K562 (cell line): ENCODE data around the gene PPFIA3. TPM values are rescaled to one million over a fixed set of nuclear protein-coding genes. Genes with fewer than 3 reads are reported as not detected.
A peak's percentile ranks its signal among the peaks of the same experiment; 100 is the strongest.

Experiments used
- ATAC-seq: fragments of 200-7000 bp; cut with Tn5 transposase; 3 replicates; pipeline ENCODE4 v1.9.1; 2020; ENCODE audit warnings: moderate library complexity
- BruUV-seq: library from RNA; stranded (reverse); fragments of 400-500 nt; replicated peaks from 2 replicates; lab custom pipeline; 2021; lab: Mats Ljungman, UMichigan
- CTCF ChIA-PET: fragments of 300-600 bp; formaldehyde crosslinking; extraction: SDS; loops from one replicate; lab custom pipeline; 2021; ENCODE audit warnings: low intra/inter-chr PET ratio; lab: Yijun Ruan, JAX
- POLR2A ChIA-PET: fragments of 300-600, 350-650 bp; sonication (Branson Sonifier 250); formaldehyde crosslinking; extraction: SDS; loops from one replicate; lab custom pipeline; 2021; ENCODE audit warnings: antibody characterized with exemption, inconsistent platforms; lab: Yijun Ruan, JAX
- DNase-seq, 4 experiments: peaks; one replicate each; pipeline versions ENCODE4 v3.0.0 to v3.0.0-alpha.2; 2011 to 2018; ENCODE audit warnings: low spot score in 3 of 4, mixed read lengths in 3 of 4; ENCODE audit errors: extremely low read depth in 1 of 4
- FAIRE-seq: peaks from 2 replicates; lab custom pipeline; 2011; peaks lifted over from hg19 to GRCh38; lab: Jason Lieb, UNC
- H2AFZ ChIP-seq: 2 replicates; pipeline ENCODE4 v1.6.0; 2011; ENCODE audit warnings: low read depth, low read length, control low read depth, inconsistent platforms
- H3K27ac ChIP-seq: fragments of 200-600 bp; 3 replicates; pipeline ENCODE4 v1.8.0; 2011; ENCODE audit warnings: low read depth, mild to moderate bottlenecking, control low read depth, inconsistent platforms, low read length, moderate library complexity, mixed read lengths; ENCODE audit errors: extremely low read depth
- H3K27me3 ChIP-seq, 2 experiments: fragments of 300-600 bp in 1 of 2; 2 replicates in 1 of 2; 3 replicates in 1 of 2; pipeline versions ENCODE4 v1.6.0 to v1.8.0; 2011; ENCODE audit warnings: inconsistent platforms in 2 of 2, low read length in 2 of 2, mild to moderate bottlenecking in 1 of 2, mixed read lengths in 1 of 2, moderate library complexity in 1 of 2; ENCODE audit not compliant: control insufficient read depth in 2 of 2, insufficient read depth in 2 of 2
- H3K36me3 ChIP-seq: fragments of 300-600 bp; 3 replicates; pipeline ENCODE4 v1.8.0; 2011; ENCODE audit warnings: mild to moderate bottlenecking, low read length, inconsistent platforms; ENCODE audit not compliant: control insufficient read depth, insufficient read depth
- H3K4me1 ChIP-seq, 2 experiments: fragments of 200-600 bp in 1 of 2; replicated peaks in 1 of 2; 2 replicates in 1 of 2; 3 replicates in 1 of 2; pipeline versions ENCODE4 v1.5.1 to v1.8.0; 2011; ENCODE audit warnings: inconsistent platforms in 2 of 2, low read length in 2 of 2, mild to moderate bottlenecking in 1 of 2, mixed read lengths in 1 of 2, moderate library complexity in 1 of 2; ENCODE audit not compliant: control insufficient read depth in 2 of 2, insufficient read depth in 2 of 2
- H3K4me2 ChIP-seq: 2 replicates; pipeline ENCODE4 v1.6.1; 2011; ENCODE audit warnings: low read length, control low read depth, inconsistent platforms, mixed read lengths; ENCODE audit not compliant: insufficient read depth
- H3K4me3 ChIP-seq: fragments of 200-600 bp; sonication (generic), shearing (Covaris generic); 2 replicates; pipeline ENCODE4 v1.5.1; 2016; ENCODE audit warnings: control low read depth, inconsistent platforms
- H3K79me2 ChIP-seq: fragments of 200-600 bp; 3 replicates; pipeline ENCODE4 v1.8.0; 2011; ENCODE audit warnings: low read length, inconsistent platforms; ENCODE audit not compliant: control insufficient read depth, insufficient read depth
- H3K9ac ChIP-seq, 2 experiments: 2 replicates each; pipeline versions ENCODE4 v1.6.0 to v1.6.1; 2011; ENCODE audit warnings: low read depth in 2 of 2, low read length in 2 of 2, control low read depth in 1 of 2, inconsistent platforms in 1 of 2, mild to moderate bottlenecking in 1 of 2, mixed read lengths in 1 of 2; ENCODE audit not compliant: insufficient read depth in 1 of 2
- H3K9me1 ChIP-seq: one replicate; pipeline ENCODE4 v1.6.0; 2011; ENCODE audit warnings: inconsistent platforms, mild to moderate bottlenecking, low read length, moderate library complexity; ENCODE audit not compliant: control insufficient read depth, insufficient read depth
- H3K9me3 ChIP-seq: replicated peaks from 2 replicates; pipeline ENCODE4 v1.5.1; 2011; ENCODE audit warnings: low read depth, low read length, inconsistent platforms; ENCODE audit not compliant: control insufficient read depth, insufficient read depth
- H4K20me1 ChIP-seq: replicated peaks from 2 replicates; pipeline ENCODE4 v1.6.1; 2011; ENCODE audit warnings: low read length, inconsistent platforms, mixed read lengths; ENCODE audit not compliant: control insufficient read depth, insufficient read depth
- CREB5 ChIP-seq: fragments of 250-450 bp; sonication (Bioruptor Pico); IDR thresholded peaks from 2 replicates; pipeline ENCODE4 v1.5.0; 2020; ENCODE audit warnings: mild to moderate bottlenecking
- ELF4 ChIP-seq: fragments of 450-650 bp; formaldehyde crosslinking; IDR thresholded peaks from 2 replicates; pipeline ENCODE4 v1.4.0; 2022; ENCODE audit warnings: missing genetic modification characterization
- ETS1 ChIP-seq: conservative IDR thresholded peaks from 2 replicates; pipeline ENCODE4 v1.6.1; 2011; ENCODE audit warnings: low read depth, mild to moderate bottlenecking, low read length; ENCODE audit not compliant: control insufficient read depth
- HEY1 ChIP-seq: fragments of 250-450 bp; sonication (Bioruptor Pico); IDR thresholded peaks from 2 replicates; pipeline ENCODE4 v1.5.0; 2020; ENCODE audit warnings: mild to moderate bottlenecking, moderate library complexity, borderline replicate concordance
- HNRNPL ChIP-seq: fragments of 200-400 bp; formaldehyde crosslinking; IDR thresholded peaks from 2 replicates; pipeline ENCODE4 v1.6.1; 2017; ENCODE audit warnings: low read depth, mild to moderate bottlenecking, low read length
- KDM1A ChIP-seq, 2 experiments: fragments of 450-650 bp; IDR thresholded peaks; 2 replicates each; pipeline ENCODE4 v1.6.1; 2016; ENCODE audit warnings: mild to moderate bottlenecking in 2 of 2
- MCM5 ChIP-seq: fragments of 450-650 bp; IDR thresholded peaks from 2 replicates; pipeline ENCODE4 v1.6.1; 2016; ENCODE audit warnings: low read depth
- RBFOX2 ChIP-seq: fragments of 200-400 bp; formaldehyde crosslinking; IDR thresholded peaks from 2 replicates; pipeline ENCODE4 v1.6.1; 2017; ENCODE audit warnings: low read depth, mild to moderate bottlenecking, low read length, moderate library complexity
- STAT5B ChIP-seq: fragments of 250-450 bp; sonication (Bioruptor Pico); IDR thresholded peaks from 2 replicates; pipeline ENCODE4 v1.8.0; 2021; ENCODE audit warnings: mild to moderate bottlenecking, inconsistent platforms
- TAL1 ChIP-seq: fragments of 450-650 bp; IDR thresholded peaks from 2 replicates; pipeline ENCODE4 v1.6.1; 2016; ENCODE audit warnings: mild to moderate bottlenecking
- ZHX1 ChIP-seq: fragments of 150-350 bp; conservative IDR thresholded peaks from 2 replicates; pipeline ENCODE4 v1.6.1; 2014; ENCODE audit warnings: low read length
- ZNF140 ChIP-seq: fragments of 250-450 bp; sonication (Bioruptor Pico); IDR thresholded peaks from 2 replicates; pipeline ENCODE4 v1.8.0; 2021; ENCODE audit warnings: moderate library complexity, mild to moderate bottlenecking, inconsistent platforms
- ZNF311 ChIP-seq: fragments of 250-450 bp; sonication (Bioruptor Pico); IDR thresholded peaks from 2 replicates; pipeline ENCODE4 v1.4.0; 2020; ENCODE audit warnings: mild to moderate bottlenecking, moderate library complexity
- ZNF584 ChIP-seq: fragments of 200-800 bp; sonication (Bioruptor generic); IDR thresholded peaks from 2 replicates; pipeline ENCODE4 v1.6.1; 2016; ENCODE audit warnings: low read depth, mild to moderate bottlenecking, missing genetic modification characterization, missing compliant biosample characterization
- WGBS: fragments of 100-300 bp; shearing (Covaris generic); methylation state at CpG from one replicate; pipeline ENCODE4 v1.1.6; 2016; ENCODE audit warnings: low coverage, mixed read lengths; ENCODE audit not compliant: insufficient coverage; ENCODE audit errors: missing lambda C conversion rate; 5-methylcytosine and 5-hydroxymethylcytosine counted together
- in situ Hi-C: fragments of 300-500 bp; cut with MboI; formaldehyde crosslinking; loops from 4 replicates; pipeline ENCODE4 v1.15.0; 2018; ENCODE audit warnings: inconsistent platforms, mixed read lengths
- intact Hi-C: fragments of 100-400 bp; cut with micrococcal nuclease; formaldehyde crosslinking; loops from 2 replicates; pipeline ENCODE4 v1.14.2; 2022
- polyA plus RNA-seq, 8 experiments: library from polyadenylated mRNA; depleted of rRNA in 4 of 8; stranded (reverse) in 5 of 8; unstranded in 3 of 8; fragments of >200 nt; fragmentation: Nextera tagmentation in 2 of 8; fragmentation: Illumina TruSeq in 1 of 8; extraction: Ambion mirVana in 2 of 8; extraction: Trizol in 1 of 8; gene quantifications; 2 replicates each; pipeline versions ENCODE4 v1.2.1 to v1.2.3, GENCODE V29; 2011 to 2014; ENCODE audit warnings: inconsistent platforms in 1 of 8, missing spikeins in 1 of 8
- total RNA-seq, 7 experiments: library from RNA; depleted of rRNA in 6 of 7; stranded (reverse); fragments of >200 nt in 6 of 7; fragmentation: Illumina TruSeq in 2 of 7; extraction: Trizol in 2 of 7; gene quantifications; 2 replicates each; pipeline versions ENCODE4 v1.2.1 to v1.2.3, GENCODE V29; 2011 to 2021; ENCODE audit warnings: low replicate concordance in 1 of 7

PPFIA3 gene
- total and polyA plus RNA-seq, 9 of the 15 experiments (the other 6 are each of a cell fraction or from before 2014, with no cell fraction given), result 0.10 to 53.0 (median 17.6) TPM

GRCh38 chr19:49155005-49155819, 35.9 kb downstream of the PPFIA3 start, which contains the start of gene HRC (continued):
- no peak for TF ChIP-seq CREB5
- TF ChIP-seq ZNF140 (CRISPR knock-in tag), result no peak
- TF ChIP-seq HEY1 (CRISPR knock-in tag), result no peak
- TF ChIP-seq KDM1A (IDR thresholded peaks at IDR 0.05), result no peak
- TF ChIP-seq HNRNPL, result no peak
- TF ChIP-seq ZNF584 (CRISPR knock-in tag), result 0 out of 2 replicates have a peak, but pooled peaks have one; percentile 69
- TF ChIP-seq RBFOX2, result peak; percentile 91

GRCh38 chr19:49155820-49156346, 36.5 kb downstream of the PPFIA3 start:
- H3K27me3 ChIP-seq, result no peaks in the 10 kb centered on the region
- peak overlapping the region; percentile 73 for H2AFZ ChIP-seq
- peak; percentile 58 for FAIRE-seq
- peak overlapping the region; percentile 85 for H3K27ac ChIP-seq
- ChIA-PET POLR2A (interaction anchor here (0.6 to 1.9 kb wide), 6 partner anchors 10 to 1139 kb away, joined by 3 to 7 read pairs (median 4); no protein-coding TSS in a partner anchor), CTCF (no interaction called here)
- H3K4me3 ChIP-seq, result peak overlapping the region; percentile 36
- no peaks in the 10 kb centered on the region for H3K9me1 ChIP-seq
- peak; percentile 20 to 75 (median 42) for DNase-seq
- H3K9me3 ChIP-seq, result no peaks in the 10 kb centered on the region
- peaks cover 38% of the 10 kb centered on the region for H3K79me2 ChIP-seq
- intact Hi-C loops, result loop anchor here (5.0 to 10.0 kb wide), 3 partner anchors 39 to 436 kb away; partner anchors contain the start of genes C19orf73, GYS1, PPFIA3 and PRR12
- H3K4me2 ChIP-seq, result peak overlapping the region; percentile 89
- H3K4me1 ChIP-seq, result peaks cover 56 to 83% of the 10 kb centered on the region in 2 experiments
- peak overlapping the region; percentile 73 to 91 for H3K9ac ChIP-seq
- H3K36me3 ChIP-seq, result peaks cover 9% of the 10 kb centered on the region; the same call in 1 of the 3 replicates
- no TSS peak for BruUV-seq
- peak; percentile 10 for ATAC-seq
- in situ Hi-C loops, result no loop called here
- WGBS, result 0% methylated on average over 4 of the region's 4 CpGs
- H4K20me1 ChIP-seq, result peaks cover 5% of the 10 kb centered on the region; the same call in 1 of the 2 replicates
- TF ChIP-seq ZHX1 (no peak), ETS1 (no peak), MCM5 (no peak), ELF4 (CRISPR knock-in tag) (peak; percentile 67; the same call in 1 of the 2 replicates), TAL1 (no peak), STAT5B (CRISPR knock-in tag) (no peak), ZNF311 (CRISPR knock-in tag) (no peak)
